Testis (tissue), 2 donors: ENCODE data around the gene FAM83C.

ENCODE experiments used
- CTCF ChIP-seq, 3 experiments: fragments of 450-650 bp in 2 of 3; fragments of 200-600 bp in 1 of 3; sonication (generic) in 1 of 3; IDR thresholded peaks; one replicate each; pipeline ENCODE4 v1.5.1; 2016 to 2019; ENCODE audit warnings: antibody characterized with exemption in 3 of 3, mild to moderate bottlenecking in 2 of 3, moderate library complexity in 1 of 3
- POLR2A ChIP-seq: fragments of 450-650 bp; IDR thresholded peaks from one replicate; pipeline ENCODE4 v1.6.1; 2017; ENCODE audit warnings: antibody characterized with exemption, mild to moderate bottlenecking, moderate library complexity

DNA sequence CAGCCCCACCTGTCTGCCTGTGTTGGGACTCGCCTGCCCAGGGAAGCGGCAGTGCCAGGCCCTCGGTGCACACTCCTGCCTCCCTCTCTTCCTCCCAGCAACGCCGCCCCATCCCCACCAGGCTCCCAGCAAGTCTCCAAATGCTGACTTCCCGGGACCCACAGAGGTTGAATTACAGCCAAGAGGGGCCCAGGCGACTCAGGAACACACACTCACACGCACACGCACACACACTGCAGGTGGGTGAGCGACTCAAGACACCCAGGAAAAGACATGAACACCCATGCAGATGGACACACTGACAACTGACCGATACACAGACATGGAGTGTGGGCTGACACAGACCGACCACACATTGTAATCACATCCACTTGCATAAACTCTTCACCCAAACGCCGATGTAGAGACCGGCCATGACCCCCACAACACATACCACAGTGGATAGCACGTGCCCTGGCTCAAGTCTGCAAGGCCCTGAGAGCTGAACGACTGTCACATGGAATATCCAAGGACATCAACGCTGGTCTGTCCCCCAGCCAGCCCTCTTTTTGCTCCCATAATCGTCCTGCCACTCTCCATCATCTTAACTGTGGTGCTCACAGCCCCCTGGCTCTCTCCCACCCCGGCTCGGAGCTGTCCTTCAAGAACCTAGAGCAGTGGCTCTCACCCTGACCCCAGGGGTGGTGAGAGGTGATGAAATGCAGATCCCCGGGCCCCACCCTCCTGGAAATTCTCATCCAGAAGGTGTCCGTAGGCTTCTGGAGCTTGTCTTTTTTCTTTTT is 470 bp upstream of the FAM83C start:
- TF ChIP-seq POLR2A = no peak
- no peak for TF ChIP-seq CTCF (IDR thresholded peaks at IDR 0.05)
